Measurements from ENCODE around the gene SNTA1. TPM values are rescaled to one million over a fixed set of nuclear protein-coding genes. Genes with fewer than 3 reads are reported as not detected.

The SNTA1 gene
- total and polyA plus RNA-seq, 2 of the 13 experiments (the other 11 are each of a cell fraction or from before 2014, with no cell fraction given): 16.4 to 18.3 TPM

DNA sequence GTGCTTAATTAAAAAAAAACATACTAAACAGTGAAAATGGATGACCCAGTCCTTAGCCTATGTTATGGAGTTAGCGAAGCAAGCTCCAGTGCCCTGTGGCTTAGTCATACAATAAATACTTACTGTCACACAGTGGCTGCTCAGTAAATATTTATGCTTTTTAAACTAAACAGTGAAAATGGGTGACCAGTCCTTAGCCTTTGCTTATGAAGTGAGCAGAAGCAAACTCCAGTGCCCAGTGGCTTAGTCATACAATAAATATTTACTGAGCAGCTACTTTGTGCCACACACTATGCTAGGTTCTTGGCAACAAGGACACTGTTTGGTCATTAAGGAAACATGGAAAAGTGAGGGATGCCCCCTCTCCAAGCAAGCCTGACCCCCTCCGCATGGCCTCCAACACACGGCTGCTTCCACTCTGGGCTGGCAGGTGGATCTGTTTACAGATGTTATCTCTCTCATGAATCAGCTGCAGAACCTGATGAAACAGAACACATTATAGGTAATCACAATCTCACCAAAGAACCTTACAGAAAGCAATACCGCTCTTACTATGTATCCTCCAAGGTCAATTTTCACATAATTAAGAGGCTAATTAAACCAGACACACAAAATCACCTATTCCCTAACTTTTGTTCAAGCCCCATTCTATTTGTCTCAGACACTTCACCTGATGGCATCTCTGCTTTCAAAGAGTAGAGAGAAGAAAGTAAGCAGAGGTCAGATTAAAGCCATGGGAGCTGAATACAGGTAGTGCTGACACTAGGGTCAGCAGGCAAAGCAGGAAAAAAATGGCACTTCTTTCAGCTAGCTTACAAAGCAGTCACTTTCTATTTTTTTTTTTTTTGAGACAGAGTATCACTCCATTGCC, 69.6 kb downstream of the SNTA1 start (continued):
- TF ChIP-seq, protein P1, sequence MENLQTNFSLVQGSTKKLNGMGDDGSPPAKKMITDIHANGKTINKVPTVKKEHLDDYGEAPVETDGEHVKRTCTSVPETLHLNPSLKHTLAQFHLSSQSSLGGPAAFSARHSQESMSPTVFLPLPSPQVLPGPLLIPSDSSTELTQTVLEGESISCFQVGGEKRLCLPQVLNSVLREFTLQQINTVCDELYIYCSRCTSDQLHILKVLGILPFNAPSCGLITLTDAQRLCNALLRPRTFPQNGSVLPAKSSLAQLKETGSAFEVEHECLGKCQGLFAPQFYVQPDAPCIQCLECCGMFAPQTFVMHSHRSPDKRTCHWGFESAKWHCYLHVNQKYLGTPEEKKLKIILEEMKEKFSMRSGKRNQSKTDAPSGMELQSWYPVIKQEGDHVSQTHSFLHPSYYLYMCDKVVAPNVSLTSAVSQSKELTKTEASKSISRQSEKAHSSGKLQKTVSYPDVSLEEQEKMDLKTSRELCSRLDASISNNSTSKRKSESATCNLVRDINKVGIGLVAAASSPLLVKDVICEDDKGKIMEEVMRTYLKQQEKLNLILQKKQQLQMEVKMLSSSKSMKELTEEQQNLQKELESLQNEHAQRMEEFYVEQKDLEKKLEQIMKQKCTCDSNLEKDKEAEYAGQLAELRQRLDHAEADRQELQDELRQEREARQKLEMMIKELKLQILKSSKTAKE (CRISPR knock-in tag; IDR thresholded peaks at IDR 0.05; ENCODE audit: borderline replicate concordance): peak; percentile 76; the same call in 1 of the 2 replicates
- TF ChIP-seq, protein P2, sequence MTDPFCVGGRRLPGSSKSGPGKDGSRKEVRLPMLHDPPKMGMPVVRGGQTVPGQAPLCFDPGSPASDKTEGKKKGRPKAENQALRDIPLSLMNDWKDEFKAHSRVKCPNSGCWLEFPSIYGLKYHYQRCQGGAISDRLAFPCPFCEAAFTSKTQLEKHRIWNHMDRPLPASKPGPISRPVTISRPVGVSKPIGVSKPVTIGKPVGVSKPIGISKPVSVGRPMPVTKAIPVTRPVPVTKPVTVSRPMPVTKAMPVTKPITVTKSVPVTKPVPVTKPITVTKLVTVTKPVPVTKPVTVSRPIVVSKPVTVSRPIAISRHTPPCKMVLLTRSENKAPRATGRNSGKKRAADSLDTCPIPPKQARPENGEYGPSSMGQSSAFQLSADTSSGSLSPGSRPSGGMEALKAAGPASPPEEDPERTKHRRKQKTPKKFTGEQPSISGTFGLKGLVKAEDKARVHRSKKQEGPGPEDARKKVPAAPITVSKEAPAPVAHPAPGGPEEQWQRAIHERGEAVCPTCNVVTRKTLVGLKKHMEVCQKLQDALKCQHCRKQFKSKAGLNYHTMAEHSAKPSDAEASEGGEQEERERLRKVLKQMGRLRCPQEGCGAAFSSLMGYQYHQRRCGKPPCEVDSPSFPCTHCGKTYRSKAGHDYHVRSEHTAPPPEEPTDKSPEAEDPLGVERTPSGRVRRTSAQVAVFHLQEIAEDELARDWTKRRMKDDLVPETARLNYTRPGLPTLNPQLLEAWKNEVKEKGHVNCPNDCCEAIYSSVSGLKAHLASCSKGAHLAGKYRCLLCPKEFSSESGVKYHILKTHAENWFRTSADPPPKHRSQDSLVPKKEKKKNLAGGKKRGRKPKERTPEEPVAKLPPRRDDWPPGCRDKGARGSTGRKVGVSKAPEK (CRISPR knock-in tag; IDR thresholded peaks at IDR 0.05; ENCODE audit: borderline replicate concordance): peak; percentile 88; the same call in 1 of the 2 replicates
- peak; percentile 51; the same call in 1 of the 2 replicates for TF ChIP-seq ZNF598 (CRISPR knock-in tag; IDR thresholded peaks at IDR 0.05; ENCODE audit: borderline replicate concordance)
- TF ChIP-seq SMC3 (IDR thresholded peaks at IDR 0.05; ENCODE audit: low read length): no peak; the same call in 1 of the 2 replicates
- TF ChIP-seq NR2F1 (CRISPR knock-in tag; IDR thresholded peaks at IDR 0.05): peak; percentile 72 to 85
- peak; percentile 9; the same call in 1 of the 2 replicates for TF ChIP-seq ZNF136 (CRISPR knock-in tag; IDR thresholded peaks at IDR 0.05; ENCODE audit: low read depth)
- TF ChIP-seq ZNF563 (CRISPR knock-in tag; IDR thresholded peaks at IDR 0.05): no peak
- peak; percentile 85 for TF ChIP-seq NR2F6 (IDR thresholded peaks at IDR 0.05)
- peak; percentile 94 for TF ChIP-seq NR2F6 (CRISPR knock-in tag; IDR thresholded peaks at IDR 0.05)
- TF ChIP-seq ZNF343 (CRISPR knock-in tag; IDR thresholded peaks at IDR 0.05): no peak
- peak; percentile 69; the same call in 1 of the 2 replicates for TF ChIP-seq TOPORS (CRISPR knock-in tag; IDR thresholded peaks at IDR 0.05)
- TF ChIP-seq, protein P3, sequence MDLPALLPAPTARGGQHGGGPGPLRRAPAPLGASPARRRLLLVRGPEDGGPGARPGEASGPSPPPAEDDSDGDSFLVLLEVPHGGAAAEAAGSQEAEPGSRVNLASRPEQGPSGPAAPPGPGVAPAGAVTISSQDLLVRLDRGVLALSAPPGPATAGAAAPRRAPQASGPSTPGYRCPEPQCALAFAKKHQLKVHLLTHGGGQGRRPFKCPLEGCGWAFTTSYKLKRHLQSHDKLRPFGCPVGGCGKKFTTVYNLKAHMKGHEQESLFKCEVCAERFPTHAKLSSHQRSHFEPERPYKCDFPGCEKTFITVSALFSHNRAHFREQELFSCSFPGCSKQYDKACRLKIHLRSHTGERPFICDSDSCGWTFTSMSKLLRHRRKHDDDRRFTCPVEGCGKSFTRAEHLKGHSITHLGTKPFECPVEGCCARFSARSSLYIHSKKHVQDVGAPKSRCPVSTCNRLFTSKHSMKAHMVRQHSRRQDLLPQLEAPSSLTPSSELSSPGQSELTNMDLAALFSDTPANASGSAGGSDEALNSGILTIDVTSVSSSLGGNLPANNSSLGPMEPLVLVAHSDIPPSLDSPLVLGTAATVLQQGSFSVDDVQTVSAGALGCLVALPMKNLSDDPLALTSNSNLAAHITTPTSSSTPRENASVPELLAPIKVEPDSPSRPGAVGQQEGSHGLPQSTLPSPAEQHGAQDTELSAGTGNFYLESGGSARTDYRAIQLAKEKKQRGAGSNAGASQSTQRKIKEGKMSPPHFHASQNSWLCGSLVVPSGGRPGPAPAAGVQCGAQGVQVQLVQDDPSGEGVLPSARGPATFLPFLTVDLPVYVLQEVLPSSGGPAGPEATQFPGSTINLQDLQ (CRISPR knock-in tag; IDR thresholded peaks at IDR 0.05): no peak; the same call in 1 of the 2 replicates
- TF ChIP-seq KLF15 (CRISPR knock-in tag; IDR thresholded peaks at IDR 0.05; ENCODE audit: borderline replicate concordance): no peak
- TF ChIP-seq ZNF160 (CRISPR knock-in tag; IDR thresholded peaks at IDR 0.05): peak; percentile 65; the same call in 1 of the 2 replicates
- TF ChIP-seq, protein P4, sequence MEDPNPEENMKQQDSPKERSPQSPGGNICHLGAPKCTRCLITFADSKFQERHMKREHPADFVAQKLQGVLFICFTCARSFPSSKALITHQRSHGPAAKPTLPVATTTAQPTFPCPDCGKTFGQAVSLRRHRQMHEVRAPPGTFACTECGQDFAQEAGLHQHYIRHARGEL (CRISPR knock-in tag; IDR thresholded peaks at IDR 0.05): no peak
- TF ChIP-seq, protein P5, sequence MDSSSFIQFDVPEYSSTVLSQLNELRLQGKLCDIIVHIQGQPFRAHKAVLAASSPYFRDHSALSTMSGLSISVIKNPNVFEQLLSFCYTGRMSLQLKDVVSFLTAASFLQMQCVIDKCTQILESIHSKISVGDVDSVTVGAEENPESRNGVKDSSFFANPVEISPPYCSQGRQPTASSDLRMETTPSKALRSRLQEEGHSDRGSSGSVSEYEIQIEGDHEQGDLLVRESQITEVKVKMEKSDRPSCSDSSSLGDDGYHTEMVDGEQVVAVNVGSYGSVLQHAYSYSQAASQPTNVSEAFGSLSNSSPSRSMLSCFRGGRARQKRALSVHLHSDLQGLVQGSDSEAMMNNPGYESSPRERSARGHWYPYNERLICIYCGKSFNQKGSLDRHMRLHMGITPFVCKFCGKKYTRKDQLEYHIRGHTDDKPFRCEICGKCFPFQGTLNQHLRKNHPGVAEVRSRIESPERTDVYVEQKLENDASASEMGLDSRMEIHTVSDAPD (CRISPR knock-in tag; IDR thresholded peaks at IDR 0.05): peak; percentile 97
- no peak for TF ChIP-seq ZFY (CRISPR knock-in tag; IDR thresholded peaks at IDR 0.05)
- no peak for TF ChIP-seq PHB2 (IDR thresholded peaks at IDR 0.05; ENCODE audit: partially characterized antibody)
- TF ChIP-seq CBFB (CRISPR knock-in tag; IDR thresholded peaks at IDR 0.05): 0 out of 2 replicates have a peak, but pooled peaks have one; percentile 72
